Measurements from ENCODE around the gene SIRPB2.

The SIRPB2 gene

DNA sequence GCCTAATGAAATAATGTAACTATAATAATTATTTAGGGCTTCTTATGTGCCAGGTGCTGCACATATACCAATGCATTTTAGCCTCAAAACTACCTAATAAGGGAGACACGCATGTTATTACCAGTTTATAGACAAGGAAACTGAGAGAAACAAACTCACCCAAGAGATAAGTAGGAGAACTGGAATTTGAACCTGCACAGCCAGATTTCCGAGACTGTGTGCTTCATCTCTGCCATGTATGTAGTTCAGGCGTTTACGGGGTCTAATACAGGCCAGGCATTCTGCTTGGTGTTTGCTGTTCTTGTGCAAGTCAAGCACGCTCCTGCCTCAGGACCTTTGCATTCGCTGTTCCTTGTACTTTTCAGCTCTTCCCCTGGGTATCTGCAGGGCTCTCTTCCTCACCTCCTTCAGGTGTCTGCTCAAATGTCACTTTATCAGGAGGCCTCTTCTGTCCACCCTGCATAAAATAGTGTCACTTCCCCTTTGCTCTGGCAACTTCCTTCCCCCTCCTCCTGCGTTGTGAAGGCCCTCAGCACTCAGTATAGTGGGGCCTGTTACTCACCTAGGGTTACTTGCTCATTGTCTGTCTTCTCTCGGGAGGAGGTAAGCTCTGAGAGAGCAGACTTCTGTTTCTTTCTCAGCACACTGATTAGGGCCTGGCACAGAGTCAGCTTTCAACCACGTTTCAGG is 18.5 kb downstream of the SIRPB2 start:
- Histone ChIP-seq H3K4ac (ENCODE audit: low read length) (no peak overlapping the region), H2AFZ (ENCODE audit: low read length) (no peak overlapping the region), H3K27ac (replicated peaks; ENCODE audit: low read length) (no peak overlapping the region)

DNA sequence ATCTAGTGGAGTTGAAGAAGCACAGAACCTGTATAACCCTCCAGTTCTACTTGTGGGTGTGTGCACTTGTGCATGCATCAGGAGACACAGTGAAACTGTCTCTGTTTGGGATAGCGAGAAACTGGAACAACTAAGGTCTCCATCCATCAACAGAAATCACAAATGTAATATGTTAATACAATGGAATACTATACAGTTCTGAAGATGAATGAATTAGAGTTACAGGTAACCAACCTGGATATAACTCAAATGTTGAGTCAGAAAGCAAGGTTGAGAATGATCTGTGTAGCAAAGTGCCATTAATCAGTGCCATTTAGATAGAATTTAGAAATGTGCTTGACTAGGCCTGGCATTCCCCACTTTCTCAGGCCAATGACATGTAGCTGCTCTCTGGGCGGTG is 20.0 kb downstream of the SIRPB2 start:
- Histone ChIP-seq H4K8ac (ENCODE audit: low read depth, low read length) (no peak overlapping the region), H2BK5ac (ENCODE audit: low read length) (no peak overlapping the region), H3K4me1 (ENCODE audit: control insufficient read depth in 2 of 2, insufficient read depth in 1 of 2, low read depth in 1 of 2, low read length in 2 of 2) (peaks cover 4 to 6% of the 10 kb centered on the region in 2 donors), H4K91ac (ENCODE audit: low read depth, low read length, poor library complexity) (no peak overlapping the region), H3K4ac (ENCODE audit: low read length) (no peak overlapping the region), H2AFZ (ENCODE audit: low read length) (no peak overlapping the region), H3K4me2 (ENCODE audit: insufficient read depth, low read length, poor library complexity, severe bottlenecking) (no peak overlapping the region), H3K23ac (ENCODE audit: low read depth, low read length, poor library complexity) (no peak overlapping the region), H3K9me3 (replicated peaks in 1 of 2; ENCODE audit: control insufficient read depth in 2 of 2, insufficient read depth in 1 of 2, low read depth in 1 of 2, low read length in 2 of 2) (no peaks in the 10 kb centered on the region), H2AK5ac (ENCODE audit: low read depth, low read length) (no peak overlapping the region), H2BK120ac (ENCODE audit: low read depth, low read length) (no peak overlapping the region), H2BK12ac (ENCODE audit: low read length) (no peak overlapping the region), H3K9ac (ENCODE audit: low read depth, low read length, poor library complexity) (peak overlapping the region; percentile 27), H3K27ac (replicated peaks; ENCODE audit: low read length) (no peak overlapping the region), H3K4me3 (ENCODE audit: low read length in 2 of 2) (no peak overlapping the region), H3K36me3 (replicated peaks in 1 of 2; ENCODE audit: control insufficient read depth in 2 of 2, insufficient read depth in 2 of 2, low read length in 2 of 2) (no peaks in the 10 kb centered on the region), H3K18ac (ENCODE audit: low read length) (no peak overlapping the region), H2BK15ac (ENCODE audit: low read length) (no peak overlapping the region), H3K14ac (ENCODE audit: low read length) (no peak overlapping the region), H3K27me3 (ENCODE audit: control insufficient read depth in 3 of 3, insufficient read depth in 3 of 3, low read depth in 1 of 3, low read length in 3 of 3) (peaks cover 0 to 21% (median 0%) of the 10 kb centered on the region in 3 experiments), H3K79me1 (ENCODE audit: low read depth, low read length) (peaks cover 2% of the 10 kb centered on the region)
- WGBS, 2 donors (ENCODE audit: extremely low coverage in 2 of 2, insufficient read length in 2 of 2, insufficient replicate concordance in 1 of 2): no CpG with 5 or more reads among the region's 2 CpGs
- no peak for DNase-seq (ENCODE audit: low spot score)

More for the DNA sequence above, 18.5 kb downstream of the SIRPB2 start:
- Histone ChIP-seq H2BK5ac (ENCODE audit: low read length) (no peak overlapping the region), H3K79me1 (ENCODE audit: low read depth, low read length) (no peaks in the 10 kb centered on the region), H4K8ac (ENCODE audit: low read depth, low read length) (peak overlapping the region; percentile 7), H3K18ac (ENCODE audit: low read length) (no peak overlapping the region), H4K91ac (ENCODE audit: low read depth, low read length, poor library complexity) (no peak overlapping the region), H3K27me3 (ENCODE audit: control insufficient read depth in 3 of 3, insufficient read depth in 3 of 3, low read depth in 1 of 3, low read length in 3 of 3) (peaks cover 0 to 34% (median 0%) of the 10 kb centered on the region in 3 experiments), H2AK5ac (ENCODE audit: low read depth, low read length) (no peak overlapping the region), H3K4me1 (ENCODE audit: control insufficient read depth in 2 of 2, insufficient read depth in 1 of 2, low read depth in 1 of 2, low read length in 2 of 2) (peaks cover 0 to 4% of the 10 kb centered on the region in 2 donors), H3K9me3 (replicated peaks in 1 of 2; ENCODE audit: control insufficient read depth in 2 of 2, insufficient read depth in 1 of 2, low read depth in 1 of 2, low read length in 2 of 2) (no peaks in the 10 kb centered on the region), H3K4me3 (ENCODE audit: low read length in 2 of 2) (no peak overlapping the region), H3K36me3 (replicated peaks in 1 of 2; ENCODE audit: control insufficient read depth in 2 of 2, insufficient read depth in 2 of 2, low read length in 2 of 2) (no peaks in the 10 kb centered on the region), H3K4me2 (ENCODE audit: insufficient read depth, low read length, poor library complexity, severe bottlenecking) (no peak overlapping the region), H2BK120ac (ENCODE audit: low read depth, low read length) (no peak overlapping the region), H2BK12ac (ENCODE audit: low read length) (no peak overlapping the region), H3K9ac (ENCODE audit: low read depth, low read length, poor library complexity) (no peak overlapping the region), H3K23ac (ENCODE audit: low read depth, low read length, poor library complexity) (peak overlapping the region; percentile 16), H3K14ac (ENCODE audit: low read length) (no peak overlapping the region), H2BK15ac (ENCODE audit: low read length) (peak overlapping the region; percentile 21)
- DNase-seq (ENCODE audit: low spot score): no peak
- WGBS, 2 donors (ENCODE audit: extremely low coverage in 2 of 2, insufficient read length in 2 of 2, insufficient replicate concordance in 1 of 2): no CpG with 5 or more reads among the region's 9 CpGs

DNA sequence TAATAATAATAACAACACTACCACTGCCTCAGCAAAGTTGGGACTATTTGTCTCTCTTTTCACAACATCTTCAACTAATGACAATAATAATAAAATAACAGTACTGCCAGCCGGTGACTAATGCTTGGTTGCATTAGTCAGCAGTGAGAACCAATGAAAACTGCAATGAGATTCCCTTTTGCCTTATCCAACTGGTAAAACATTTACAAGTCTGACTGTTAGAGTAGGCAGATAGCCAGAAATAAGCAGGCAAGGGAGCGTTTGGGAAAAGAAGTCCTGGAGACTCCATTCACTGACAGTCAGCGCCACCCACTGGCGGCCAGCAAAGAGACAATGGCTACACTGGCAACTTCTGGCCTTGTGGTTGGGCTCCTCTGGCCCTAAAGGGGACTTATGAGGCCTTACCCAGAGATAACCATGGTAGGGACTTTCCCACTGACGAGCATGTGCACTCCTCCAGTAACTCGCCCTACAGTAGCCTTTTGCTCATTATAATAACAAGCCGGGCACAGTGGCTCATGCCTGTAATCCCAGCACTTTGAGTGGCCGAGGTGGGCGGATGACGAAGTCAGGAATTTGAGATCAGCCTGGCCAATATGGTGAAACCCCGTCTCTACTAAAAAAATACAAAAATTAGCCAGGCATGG is 21.2 kb downstream of the SIRPB2 start:
- no peak overlapping the region for H2AK5ac ChIP-seq (ENCODE audit: low read depth, low read length)
- H3K18ac ChIP-seq (ENCODE audit: low read length): no peak overlapping the region
- H3K4me2 ChIP-seq (ENCODE audit: insufficient read depth, low read length, poor library complexity, severe bottlenecking): no peak overlapping the region
- no peak overlapping the region for H4K8ac ChIP-seq (ENCODE audit: low read depth, low read length)
- no peak overlapping the region for H2BK120ac ChIP-seq (ENCODE audit: low read depth, low read length)
- H3K4me1 ChIP-seq (ENCODE audit: control insufficient read depth in 2 of 2, insufficient read depth in 1 of 2, low read depth in 1 of 2, low read length in 2 of 2): peaks cover 10% of the 10 kb centered on the region in 2 donors
- H3K4me3 ChIP-seq (ENCODE audit: low read length in 2 of 2): no peak overlapping the region
- H2BK12ac ChIP-seq (ENCODE audit: low read length): no peak overlapping the region
- no CpG with 5 or more reads among the region's 11 CpGs for WGBS, 2 donors (ENCODE audit: extremely low coverage in 2 of 2, insufficient read length in 2 of 2, insufficient replicate concordance in 1 of 2)
- DNase-seq (ENCODE audit: low spot score): peak; percentile 53
- peak overlapping the region; percentile 53 for H2AFZ ChIP-seq (ENCODE audit: low read length)
- no peak overlapping the region for H3K23ac ChIP-seq (ENCODE audit: low read depth, low read length, poor library complexity)
- no peak overlapping the region for H3K9ac ChIP-seq (ENCODE audit: low read depth, low read length, poor library complexity)
- peaks cover 0 to 11% (median 0%) of the 10 kb centered on the region in 3 experiments for H3K27me3 ChIP-seq (ENCODE audit: control insufficient read depth in 3 of 3, insufficient read depth in 3 of 3, low read depth in 1 of 3, low read length in 3 of 3)
- no peak overlapping the region for H2BK5ac ChIP-seq (ENCODE audit: low read length)
- H2BK15ac ChIP-seq (ENCODE audit: low read length): no peak overlapping the region
- H3K27ac ChIP-seq (replicated peaks; ENCODE audit: low read length): no peak overlapping the region
- peaks cover 2 to 5% of the 10 kb centered on the region in 2 donors for H3K36me3 ChIP-seq (replicated peaks in 1 of 2; ENCODE audit: control insufficient read depth in 2 of 2, insufficient read depth in 2 of 2, low read length in 2 of 2)
- H3K9me3 ChIP-seq (replicated peaks in 1 of 2; ENCODE audit: control insufficient read depth in 2 of 2, insufficient read depth in 1 of 2, low read depth in 1 of 2, low read length in 2 of 2): no peaks in the 10 kb centered on the region
- H4K91ac ChIP-seq (ENCODE audit: low read depth, low read length, poor library complexity): no peak overlapping the region
- no peak overlapping the region for H3K4ac ChIP-seq (ENCODE audit: low read length)
- H3K79me1 ChIP-seq (ENCODE audit: low read depth, low read length): peaks cover 11% of the 10 kb centered on the region
- no peak overlapping the region for H3K14ac ChIP-seq (ENCODE audit: low read length)

DNA sequence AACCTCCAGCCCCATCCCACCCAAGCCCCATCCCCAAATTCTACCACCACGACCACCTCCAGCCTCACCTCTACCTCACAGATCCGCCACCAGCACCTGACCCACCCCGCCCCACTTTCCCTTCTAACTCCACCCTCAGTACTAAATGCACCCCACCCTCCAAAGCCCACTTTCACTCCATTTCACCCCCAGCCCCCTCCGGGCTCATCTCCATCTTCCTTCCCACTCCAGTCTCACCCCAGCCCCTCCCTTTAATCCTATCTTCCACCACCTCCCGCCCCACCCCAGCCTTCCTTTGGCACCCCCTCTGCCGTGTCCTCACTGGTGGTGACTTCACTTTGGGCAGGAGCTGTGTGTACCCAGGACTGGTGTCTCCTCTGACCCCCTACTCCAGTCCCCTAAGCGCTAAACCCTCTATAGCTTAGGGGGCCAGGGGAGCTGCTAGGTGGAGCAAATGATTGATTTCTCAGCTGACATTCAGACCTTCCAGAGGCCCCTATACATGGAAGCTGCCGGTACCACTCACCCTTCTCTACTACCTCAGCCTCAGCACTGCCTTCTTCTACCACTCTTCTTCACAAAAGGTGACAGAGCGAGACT is 21.8 kb downstream of the SIRPB2 start:
- no peak for DNase-seq (ENCODE audit: low spot score)
- Histone ChIP-seq H3K36me3 (replicated peaks in 1 of 2; ENCODE audit: control insufficient read depth in 2 of 2, insufficient read depth in 2 of 2, low read length in 2 of 2) (peaks cover 2 to 12% of the 10 kb centered on the region in 2 donors), H3K27ac (replicated peaks; ENCODE audit: low read length) (no peak overlapping the region), H3K27me3 (ENCODE audit: control insufficient read depth in 3 of 3, insufficient read depth in 3 of 3, low read depth in 1 of 3, low read length in 3 of 3) (peaks cover 0 to 11% (median 0%) of the 10 kb centered on the region in 3 experiments), H3K9ac (ENCODE audit: low read depth, low read length, poor library complexity) (no peak overlapping the region), H3K4me1 (ENCODE audit: control insufficient read depth in 2 of 2, insufficient read depth in 1 of 2, low read depth in 1 of 2, low read length in 2 of 2) (peaks cover 10% of the 10 kb centered on the region in 2 donors), H2BK120ac (ENCODE audit: low read depth, low read length) (no peak overlapping the region), H2AK5ac (ENCODE audit: low read depth, low read length) (peak overlapping the region; percentile 14), H3K4me2 (ENCODE audit: insufficient read depth, low read length, poor library complexity, severe bottlenecking) (no peak overlapping the region), H3K23ac (ENCODE audit: low read depth, low read length, poor library complexity) (no peak overlapping the region), H3K4me3 (ENCODE audit: low read length in 2 of 2) (no peak overlapping the region), H2AFZ (ENCODE audit: low read length) (no peak overlapping the region), H2BK5ac (ENCODE audit: low read length) (no peak overlapping the region), H2BK12ac (ENCODE audit: low read length) (no peak overlapping the region), H2BK15ac (ENCODE audit: low read length) (no peak overlapping the region), H4K91ac (ENCODE audit: low read depth, low read length, poor library complexity) (no peak overlapping the region), H3K14ac (ENCODE audit: low read length) (no peak overlapping the region), H3K4ac (ENCODE audit: low read length) (no peak overlapping the region), H3K9me3 (replicated peaks in 1 of 2; ENCODE audit: control insufficient read depth in 2 of 2, insufficient read depth in 1 of 2, low read depth in 1 of 2, low read length in 2 of 2) (no peaks in the 10 kb centered on the region), H3K79me1 (ENCODE audit: low read depth, low read length) (peaks cover 12% of the 10 kb centered on the region), H4K8ac (ENCODE audit: low read depth, low read length) (no peak overlapping the region), H3K18ac (ENCODE audit: low read length) (peak overlapping the region; percentile 34)
- WGBS, 2 donors (ENCODE audit: extremely low coverage in 2 of 2, insufficient read length in 2 of 2, insufficient replicate concordance in 1 of 2): no CpG with 5 or more reads among the region's 9 CpGs
